CD14-positive monocyte (primary cell): ENCODE measurements around the gene CENPA. TPM values are rescaled to one million over a fixed set of nuclear protein-coding genes. Genes with fewer than 3 reads are reported as not detected.
"Not testable (repeated sequence)": the region's sequence is repeated elsewhere in the genome, so short reads cannot be mapped to it uniquely, and the experiment has no call there.

Experiments
- DNase-seq, 3 donors: peaks; one replicate each; pipeline ENCODE4 v3.0.0-alpha.2; 2011 to 2022
- H2AFZ ChIP-seq: 2 replicates; pipeline ENCODE4 v1.6.0; 2012; ENCODE audit warnings: mild to moderate bottlenecking, low read depth, low read length, inconsistent platforms; ENCODE audit not compliant: insufficient read depth, poor library complexity, severe bottlenecking
- H3K27ac ChIP-seq, 2 donors: 1 replicate in 1 of 2; 2 replicates in 1 of 2; pipeline ENCODE4 v1.5.1; 2012 to 2013; ENCODE audit warnings: low read length in 2 of 2, control low read depth in 1 of 2, inconsistent platforms in 1 of 2, low read depth in 1 of 2, mild to moderate bottlenecking in 1 of 2
- H3K27me3 ChIP-seq, 2 donors: one replicate each; pipeline versions ENCODE4 v1.6.0 to v1.6.1; 2011 to 2013; ENCODE audit warnings: low read length in 2 of 2; ENCODE audit not compliant: control insufficient read depth in 2 of 2, insufficient read depth in 2 of 2
- H3K36me3 ChIP-seq, 2 donors: replicated peaks in 1 of 2; 1 replicate in 1 of 2; 2 replicates in 1 of 2; pipeline versions ENCODE4 v1.5.1 to v1.6.1; 2012 to 2013; ENCODE audit warnings: low read length in 2 of 2, control low read depth in 1 of 2, inconsistent platforms in 1 of 2, mild to moderate bottlenecking in 1 of 2; ENCODE audit not compliant: insufficient read depth in 2 of 2, control insufficient read depth in 1 of 2
- H3K4me1 ChIP-seq, 2 donors: 1 replicate in 1 of 2; 2 replicates in 1 of 2; pipeline versions ENCODE4 v1.5.1 to v1.6.1; 2012 to 2013; ENCODE audit warnings: low read length in 2 of 2, control low read depth in 1 of 2, inconsistent platforms in 1 of 2, mild to moderate bottlenecking in 1 of 2, moderate library complexity in 1 of 2; ENCODE audit not compliant: insufficient read depth in 2 of 2, control insufficient read depth in 1 of 2
- H3K4me2 ChIP-seq: replicated peaks from 2 replicates; pipeline ENCODE3; 2012; ENCODE audit warnings: low read length, moderate library complexity, mild to moderate bottlenecking; ENCODE audit not compliant: poor library complexity, severe bottlenecking; ENCODE audit errors: extremely low read depth
- H3K4me3 ChIP-seq, 3 experiments: fragments of 200-600 bp in 1 of 3; sonication (generic) in 1 of 3; replicated peaks in 1 of 3; 1 replicate in 2 of 3; 2 replicates in 1 of 3; pipeline ENCODE4 v1.5.1; 2011 to 2013; ENCODE audit warnings: low read length in 3 of 3, mild to moderate bottlenecking in 3 of 3, control low read depth in 2 of 3, low read depth in 2 of 3, inconsistent platforms in 1 of 3, moderate library complexity in 1 of 3
- H3K79me2 ChIP-seq: 2 replicates; pipeline ENCODE4 v1.6.0; 2012; ENCODE audit warnings: mild to moderate bottlenecking, control low read depth, inconsistent platforms, low read length, moderate library complexity; ENCODE audit not compliant: insufficient read depth
- H3K9ac ChIP-seq: 2 replicates; pipeline ENCODE4 v1.6.0; 2017; ENCODE audit warnings: low read length, mild to moderate bottlenecking; ENCODE audit not compliant: insufficient read depth, poor library complexity, severe bottlenecking
- H3K9me3 ChIP-seq, 2 donors: replicated peaks in 1 of 2; 1 replicate in 1 of 2; 2 replicates in 1 of 2; pipeline versions ENCODE4 v1.5.1 to v1.6.1; 2012 to 2013; ENCODE audit warnings: low read length in 2 of 2, control low read depth in 1 of 2; ENCODE audit not compliant: control insufficient read depth in 1 of 2, insufficient read depth in 1 of 2
- H4K20me1 ChIP-seq: 2 replicates; pipeline ENCODE4 v1.6.0; 2012; ENCODE audit warnings: mild to moderate bottlenecking, low read length, control low read depth, moderate library complexity; ENCODE audit not compliant: insufficient read depth
- H3K27ac Mint-ChIP-seq, 7 donors: one replicate each; pipeline ENCODE4 v1.8.0; 2020; ENCODE audit warnings: mild to moderate bottlenecking in 7 of 7, mixed read lengths in 7 of 7, moderate library complexity in 6 of 7, inconsistent platforms in 2 of 7
- H3K27me3 Mint-ChIP-seq, 3 donors: one replicate each; pipeline ENCODE4 v1.8.0; 2021 to 2022; ENCODE audit warnings: low read depth in 3 of 3, mild to moderate bottlenecking in 3 of 3, mixed read lengths in 3 of 3, moderate library complexity in 3 of 3, inconsistent platforms in 1 of 3
- H3K36me3 Mint-ChIP-seq, 2 donors: one replicate each; pipeline ENCODE4 v1.8.0; 2020; ENCODE audit warnings: mixed read lengths in 2 of 2, inconsistent platforms in 1 of 2, mild to moderate bottlenecking in 1 of 2
- H3K4me1 Mint-ChIP-seq: one replicate; pipeline ENCODE4 v1.8.0; 2020; ENCODE audit warnings: mild to moderate bottlenecking, mixed read lengths
- H3K4me3 Mint-ChIP-seq, 2 donors: one replicate each; pipeline ENCODE4 v1.8.0; 2020; ENCODE audit warnings: mild to moderate bottlenecking in 2 of 2, mixed read lengths in 2 of 2, moderate library complexity in 1 of 2
- H3K9me3 Mint-ChIP-seq, 7 donors: one replicate each; pipeline ENCODE4 v1.8.0; 2020 to 2022; ENCODE audit warnings: mixed read lengths in 7 of 7, mild to moderate bottlenecking in 6 of 7, moderate library complexity in 6 of 7, inconsistent platforms in 2 of 7
- CTCF ChIP-seq: fragments of 200-600 bp; IDR thresholded peaks from one replicate; pipeline ENCODE4 v1.8.0; 2022; ENCODE audit warnings: antibody characterized with exemption, mild to moderate bottlenecking
- WGBS: methylation state at CpG from one replicate; pipeline ENCODE4 v1.1.5; 2013; ENCODE audit warnings: missing lambda C conversion rate; ENCODE audit not compliant: insufficient coverage; 5-methylcytosine and 5-hydroxymethylcytosine counted together
- intact Hi-C, 2 donors: fragments of 100-400 bp; cut with micrococcal nuclease; formaldehyde crosslinking; loops; one replicate each; pipeline versions ENCODE4 v1.15.0 to v1.15.1; 2023
- polyA plus RNA-seq, 3 donors: library from polyadenylated mRNA; depleted of rRNA in 1 of 3; unstranded in 2 of 3; stranded (reverse) in 1 of 3; fragments of 300-500 nt in 2 of 3; fragments of >200 nt in 1 of 3; fragmentation: Illumina TruSeq in 2 of 3; gene quantifications; 1 replicate in 2 of 3; 2 replicates in 1 of 3; pipeline ENCODE4 v1.2.3, GENCODE V29; 2012 to 2021

The CENPA gene
- polyA plus RNA-seq, 3 donors = 0.24 TPM; not detected in 2

DNA sequence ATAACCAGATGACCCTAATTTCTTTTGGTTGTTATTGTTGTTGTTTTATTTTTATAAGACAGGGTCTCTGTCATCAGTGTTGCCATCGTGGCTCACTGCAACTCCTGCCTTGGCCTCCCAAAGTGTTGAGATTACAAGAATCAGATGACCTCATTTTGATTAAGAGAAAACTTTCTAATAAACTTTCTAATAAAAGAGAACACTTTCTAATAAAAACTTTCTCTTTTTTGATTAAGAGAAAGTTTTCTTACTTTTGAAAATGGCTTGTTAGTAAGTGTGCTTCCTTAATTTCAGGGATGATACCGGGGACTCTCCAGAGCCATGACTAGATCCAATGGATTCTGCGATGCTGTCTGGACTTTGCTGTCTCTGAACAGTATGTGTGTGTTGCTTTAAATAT, 7.7 kb downstream of the CENPA start:
- peaks cover 14% of the 10 kb centered on the region for H3K4me1 Mint-ChIP-seq
- H3K27ac Mint-ChIP-seq = peak overlapping the region in 1 of 7 donors; percentile 47
- no peak overlapping the region for H2AFZ ChIP-seq
- peaks cover 51 to 70% of the 10 kb centered on the region in 2 donors for H3K36me3 Mint-ChIP-seq
- H3K9ac ChIP-seq = no peak overlapping the region
- no peaks in the 10 kb centered on the region for H3K27me3 ChIP-seq
- DNase-seq = no peak
- H3K4me1 ChIP-seq = peaks cover 8% of the 10 kb centered on the region in 2 donors
- WGBS = 100% methylated on average over 2 of the region's 3 CpGs
- no peak overlapping the region for H3K4me2 ChIP-seq
- H3K36me3 ChIP-seq = peaks cover 35 to 71% of the 10 kb centered on the region in 2 donors
- H3K9me3 Mint-ChIP-seq = peaks cover 0 to 2% (median 0%) of the 10 kb centered on the region in 7 donors
- intact Hi-C loops = no loop called here
- no peak overlapping the region for H3K4me3 Mint-ChIP-seq
- peaks cover 53% of the 10 kb centered on the region for H3K79me2 ChIP-seq
- peaks cover 0 to 4% of the 10 kb centered on the region in 2 donors for H3K9me3 ChIP-seq
- H4K20me1 ChIP-seq = no peaks in the 10 kb centered on the region
- H3K27ac ChIP-seq = no peak overlapping the region
- no peak overlapping the region for H3K4me3 ChIP-seq
- no peak for TF ChIP-seq CTCF
- H3K27me3 Mint-ChIP-seq = no peaks in the 10 kb centered on the region

GRCh38 chr2:26795135-26795534, 9.3 kb downstream of the CENPA start:
- intact Hi-C loops = not testable (repeated sequence)

More at GRCh38 chr2:26795135-26795534, 9.3 kb downstream of the CENPA start:
- not testable (repeated sequence) for H3K9ac ChIP-seq, DNase-seq, H3K27ac ChIP-seq, H3K4me2 ChIP-seq, H3K4me3 Mint-ChIP-seq, H3K4me3 ChIP-seq, H3K9me3 ChIP-seq, H3K4me1 ChIP-seq, H3K27me3 ChIP-seq, H2AFZ ChIP-seq, H4K20me1 ChIP-seq, H3K27me3 Mint-ChIP-seq, H3K9me3 Mint-ChIP-seq, H3K4me1 Mint-ChIP-seq
- peaks cover 37% of the 10 kb centered on the region for H3K79me2 ChIP-seq
- H3K36me3 ChIP-seq = peaks cover 35 to 74% of the 10 kb centered on the region in 2 donors
- peaks cover 54 to 81% of the 10 kb centered on the region in 2 donors for H3K36me3 Mint-ChIP-seq
- H3K27ac Mint-ChIP-seq = peak overlapping the region in 1 of 7 donors; percentile 48
- no CpG with 5 or more reads among the region's 17 CpGs for WGBS
